IMR-90 (cell line): ENCODE data around the gene CAST. TPM values are rescaled to one million over a fixed set of nuclear protein-coding genes. Genes with fewer than 3 reads are reported as not detected.

Source experiments
- ATAC-seq: fragments of 200-7000 bp; cut with Tn5 transposase; 2 replicates; pipeline ENCODE4 v1.9.1; 2020; ENCODE audit warnings: low read depth, mild to moderate bottlenecking, moderate library complexity
- BruUV-seq: library from RNA; stranded (reverse); fragments of 400-500 nt; replicated peaks from 2 replicates; lab custom pipeline; 2021; lab: Mats Ljungman, UMichigan
- CTCF ChIA-PET: fragments of 300-600 bp; formaldehyde crosslinking; extraction: SDS; loops from one replicate; lab custom pipeline; 2021; ENCODE audit warnings: antibody characterized with exemption; lab: Yijun Ruan, JAX
- POLR2A ChIA-PET: fragments of 300-600 bp; sonication (Branson Sonifier 250); formaldehyde crosslinking; loops from one replicate; lab custom pipeline; 2022; ENCODE audit warnings: antibody characterized with exemption; ENCODE audit not compliant: unreplicated experiment; lab: Charles Lee
- DNase-seq: peaks from one replicate; pipeline ENCODE4 v3.0.0; 2013
- H2AFZ ChIP-seq: replicated peaks from 2 replicates; pipeline ENCODE3; 2013; ENCODE audit warnings: low read length, mild to moderate bottlenecking; ENCODE audit not compliant: poor library complexity
- H2AK5ac ChIP-seq: 2 replicates; pipeline ENCODE4 v1.6.1; 2013; ENCODE audit warnings: low read depth, low read length, inconsistent platforms
- H2AK9ac ChIP-seq: replicated peaks from 2 replicates; pipeline ENCODE3; 2013; ENCODE audit warnings: mild to moderate bottlenecking, low read depth, low read length, moderate library complexity; ENCODE audit not compliant: poor library complexity
- H2BK120ac ChIP-seq: 2 replicates; pipeline ENCODE4 v1.6.1; 2013; ENCODE audit warnings: low read depth, low read length, inconsistent platforms
- H2BK15ac ChIP-seq: 3 replicates; pipeline ENCODE4 v1.6.1; 2013; ENCODE audit warnings: low read depth, low read length, inconsistent platforms
- H2BK20ac ChIP-seq: 2 replicates; pipeline ENCODE4 v1.6.1; 2013; ENCODE audit warnings: low read depth, mild to moderate bottlenecking, inconsistent platforms, low read length, moderate library complexity
- H2BK5ac ChIP-seq: 2 replicates; pipeline ENCODE4 v1.6.1; 2013; ENCODE audit warnings: mild to moderate bottlenecking, low read depth, low read length, inconsistent platforms; ENCODE audit not compliant: poor library complexity, severe bottlenecking
- H3K14ac ChIP-seq: replicated peaks from 2 replicates; pipeline ENCODE4 v1.6.1; 2013; ENCODE audit warnings: low read depth, low read length, inconsistent platforms
- H3K18ac ChIP-seq: 2 replicates; pipeline ENCODE4 v1.6.1; 2013; ENCODE audit warnings: low read depth, low read length, control low read depth
- H3K23ac ChIP-seq: 2 replicates; pipeline ENCODE4 v1.6.1; 2013; ENCODE audit warnings: low read depth, low read length, inconsistent platforms
- H3K27ac ChIP-seq: 2 replicates; pipeline ENCODE4 v1.5.1; 2013; ENCODE audit warnings: mild to moderate bottlenecking, control low read depth, low read length; ENCODE audit not compliant: insufficient read depth
- H3K27me3 ChIP-seq: 2 replicates; pipeline ENCODE4 v1.6.1; 2013; ENCODE audit warnings: low read length; ENCODE audit not compliant: control insufficient read depth, insufficient read depth
- H3K36me3 ChIP-seq: 2 replicates; pipeline ENCODE4 v1.6.1; 2013; ENCODE audit warnings: low read length, mixed read lengths; ENCODE audit not compliant: control insufficient read depth, insufficient read depth
- H3K4ac ChIP-seq: 2 replicates; pipeline ENCODE4 v1.6.1; 2013; ENCODE audit warnings: low read depth, low read length, inconsistent platforms
- H3K4me1 ChIP-seq: 2 replicates; pipeline ENCODE4 v1.6.1; 2013; ENCODE audit warnings: low read length, mixed read lengths; ENCODE audit not compliant: control insufficient read depth, insufficient read depth
- H3K4me2 ChIP-seq: 2 replicates; pipeline ENCODE4 v1.6.1; 2013; ENCODE audit warnings: low read depth, mild to moderate bottlenecking, control low read depth, low read length, moderate library complexity
- H3K4me3 ChIP-seq: 2 replicates; pipeline ENCODE4 v1.5.1; 2013; ENCODE audit warnings: low read depth, mild to moderate bottlenecking, control low read depth, low read length, moderate library complexity; ENCODE audit not compliant: insufficient read depth
- H3K56ac ChIP-seq: 2 replicates; pipeline ENCODE4 v1.6.1; 2013; ENCODE audit warnings: low read length, inconsistent platforms; ENCODE audit not compliant: insufficient read depth; ENCODE audit errors: extremely low read depth
- H3K79me1 ChIP-seq, 2 experiments: 2 replicates each; pipeline ENCODE4 v1.6.1; 2013; ENCODE audit warnings: low read length in 2 of 2, inconsistent platforms in 1 of 2, low read depth in 1 of 2
- H3K9ac ChIP-seq: 2 replicates; pipeline ENCODE4 v1.6.1; 2013; ENCODE audit warnings: low read depth, low read length, control low read depth
- H3K9me1 ChIP-seq: 2 replicates; pipeline ENCODE4 v1.6.1; 2013; ENCODE audit warnings: low read length, inconsistent platforms; ENCODE audit not compliant: insufficient read depth
- H3K9me3 ChIP-seq: 2 replicates; pipeline ENCODE4 v1.6.1; 2013; ENCODE audit warnings: low read length; ENCODE audit not compliant: control insufficient read depth, insufficient read depth
- H4K20me1 ChIP-seq: 2 replicates; pipeline ENCODE4 v1.6.1; 2013; ENCODE audit warnings: low read length, inconsistent platforms; ENCODE audit not compliant: insufficient read depth
- H4K5ac ChIP-seq: 2 replicates; pipeline ENCODE4 v1.6.1; 2013; ENCODE audit warnings: mild to moderate bottlenecking, low read depth, low read length, control low read depth
- H4K8ac ChIP-seq, 2 experiments: 2 replicates each; pipeline ENCODE4 v1.6.1; 2013; ENCODE audit warnings: low read depth in 2 of 2, low read length in 2 of 2, control low read depth in 1 of 2, inconsistent platforms in 1 of 2
- H4K91ac ChIP-seq: 2 replicates; pipeline ENCODE4 v1.6.1; 2013; ENCODE audit warnings: low read depth, low read length, inconsistent platforms; ENCODE audit not compliant: insufficient read depth
- BHLHE40 ChIP-seq: fragments of 150-350 bp; IDR thresholded peaks from 2 replicates; pipeline ENCODE4 v1.6.1; 2016; ENCODE audit warnings: mild to moderate bottlenecking, low read depth, low read length
- CEBPB ChIP-seq: IDR thresholded peaks from 2 replicates; pipeline ENCODE4 v1.6.1; 2012; ENCODE audit warnings: low read depth, low read length, improper control_type of control experiment
- CHD1 ChIP-seq: IDR thresholded peaks from 2 replicates; pipeline ENCODE4 v1.6.1; 2012; ENCODE audit warnings: low read depth, low read length, improper control_type of control experiment
- FOS ChIP-seq: fragments of 150-350 bp; IDR thresholded peaks from 2 replicates; pipeline ENCODE4 v1.6.1; 2016; ENCODE audit warnings: low read depth, low read length
- MAFK ChIP-seq: IDR thresholded peaks from 2 replicates; pipeline ENCODE4 v1.6.1; 2012; ENCODE audit warnings: low read depth, low read length, improper control_type of control experiment
- MAZ ChIP-seq: IDR thresholded peaks from 2 replicates; pipeline ENCODE4 v1.6.1; 2012; ENCODE audit warnings: low read depth, mild to moderate bottlenecking, low read length, improper control_type of control experiment, moderate library complexity, borderline replicate concordance
- MXI1 ChIP-seq: IDR thresholded peaks from 2 replicates; pipeline ENCODE4 v1.6.1; 2012; ENCODE audit warnings: low read depth, mild to moderate bottlenecking, low read length, moderate library complexity, borderline replicate concordance
- NFE2L2 ChIP-seq: fragments of 150-350 bp; IDR thresholded peaks from 2 replicates; pipeline ENCODE4 v1.6.1; 2016; ENCODE audit warnings: low read depth, mild to moderate bottlenecking, low read length
- POLR2A ChIP-seq: IDR thresholded peaks from 2 replicates; pipeline ENCODE4 v1.6.1; 2012; ENCODE audit warnings: mild to moderate bottlenecking, low read depth, low read length
- RAD21 ChIP-seq: IDR thresholded peaks from 2 replicates; pipeline ENCODE4 v1.6.1; 2012; ENCODE audit warnings: low read length, improper control_type of control experiment
- RCOR1 ChIP-seq: IDR thresholded peaks from 2 replicates; pipeline ENCODE4 v1.6.1; 2012; ENCODE audit warnings: mild to moderate bottlenecking, low read length, improper control_type of control experiment; ENCODE audit not compliant: insufficient replicate concordance
- RFX5 ChIP-seq: IDR thresholded peaks from 2 replicates; pipeline ENCODE4 v1.8.0; 2012; ENCODE audit warnings: low read depth, mild to moderate bottlenecking, low read length, moderate library complexity
- SMC3 ChIP-seq: fragments of 150-350 bp; IDR thresholded peaks from 2 replicates; pipeline ENCODE4 v1.6.1; 2016; ENCODE audit warnings: low read depth, mild to moderate bottlenecking, antibody characterized with exemption, low read length, moderate library complexity
- USF2 ChIP-seq: fragments of 150-350 bp; IDR thresholded peaks from 2 replicates; pipeline ENCODE4 v1.6.1; 2017; ENCODE audit warnings: mild to moderate bottlenecking, antibody characterized with exemption, low read length, low read depth
- whole genome bisulfite sequencing, 2 experiments: methylation state at CpG; one replicate each; pipeline versions ENCODE4 v1.1.5 to v1.1.7; 2013; ENCODE audit warnings: missing lambda C conversion rate in 2 of 2; ENCODE audit not compliant: insufficient read length in 1 of 2; ENCODE audit errors: extremely low coverage in 2 of 2; 5-methylcytosine and 5-hydroxymethylcytosine counted together
- dilution Hi-C: fragments of 300-500 bp; cut with HindIII; formaldehyde crosslinking; loops from one replicate; pipeline ENCODE4 v1.14.3; 2018; ENCODE audit warnings: low sequenced_read_pairs; ENCODE audit not compliant: unreplicated experiment
- in situ Hi-C: fragments of 300-500 bp; cut with MboI; formaldehyde crosslinking; loops from 3 replicates; pipeline ENCODE4 v1.14.3; 2019; ENCODE audit warnings: low sequenced_read_pairs, inconsistent platforms, mixed read lengths
- intact Hi-C: fragments of 100-400 bp; cut with micrococcal nuclease; formaldehyde crosslinking; loops from 2 replicates; pipeline ENCODE4 v1.10.0; 2022
- polyA plus RNA-seq, 3 experiments: library from polyadenylated mRNA; depleted of rRNA; stranded (reverse); fragments of >200 nt; gene quantifications; 2 replicates each; pipeline ENCODE4 v1.2.3, GENCODE V29; 2012; ENCODE audit warnings: low replicate concordance in 1 of 3
- total RNA-seq: library from RNA; depleted of rRNA; stranded (reverse); fragments of >200 nt; gene quantifications from 2 replicates; pipeline ENCODE4 v1.2.3, GENCODE V29; 2012
- TF ChIP-seq, protein P1 (sequence below): fragments of 150-350 bp; IDR thresholded peaks from 2 replicates; pipeline ENCODE4 v1.6.1; 2016; ENCODE audit warnings: low read depth, mild to moderate bottlenecking, low read length, moderate library complexity, borderline replicate concordance

Gene CAST
- total and polyA plus RNA-seq, 2 of the 4 experiments (the other 2 are of a cell fraction), result 91.3 to 128 TPM

GRCh38 chr5:96822686-96823459 is 160.7 kb downstream of the CAST start:
- H2BK120ac ChIP-seq, result no peak overlapping the region; the same call in 1 of the 2 replicates
- peak overlapping the region; percentile 14; the same call in 1 of the 2 replicates for H4K91ac ChIP-seq
- no peak overlapping the region for H2BK5ac ChIP-seq
- H4K20me1 ChIP-seq, result no peaks in the 10 kb centered on the region
- peak overlapping the region; percentile 1; the same call in 1 of the 2 replicates for H3K4ac ChIP-seq
- no peak overlapping the region for H3K4me3 ChIP-seq
- no peaks in the 10 kb centered on the region for H3K27me3 ChIP-seq
- no peak overlapping the region for H4K5ac ChIP-seq
- no peak overlapping the region for H3K23ac ChIP-seq
- H3K18ac ChIP-seq, result no peak overlapping the region
- 100% methylated on average over 2 of the region's 6 CpGs; no CpG with 5 or more reads in 1 of the 2 experiments for WGBS, 2 experiments
- peak overlapping the region; percentile 29; the same call in 1 of the 2 replicates for H2AK5ac ChIP-seq
- POLR2A ChIA-PET, result no interaction called here
- DNase-seq (no peak), ATAC-seq (no peak)
- peak overlapping the region; percentile 38; the same call in 1 of the 2 replicates for H2BK20ac ChIP-seq
- no peaks in the 10 kb centered on the region for H3K9me3 ChIP-seq
- dilution Hi-C loops, result no loop called here
- BruUV-seq, result no TSS peak
- no peak overlapping the region for H2AFZ ChIP-seq
- H3K9ac ChIP-seq, result no peak overlapping the region
- no peak overlapping the region for H4K8ac ChIP-seq
- intact Hi-C loops, result no loop called here
- CTCF ChIA-PET, result no interaction called here
- in situ Hi-C loops, result no loop called here
- H3K27ac ChIP-seq, result no peak overlapping the region
- no peak overlapping the region for H2AK9ac ChIP-seq
- no peak overlapping the region for H3K4me2 ChIP-seq
- H3K14ac ChIP-seq, result no peak overlapping the region
- H3K4me1 ChIP-seq, result peaks cover 10% of the 10 kb centered on the region
- H2BK15ac ChIP-seq, result 0 out of 3 replicates have a peak overlapping the region, but pooled peaks have one; percentile 59
- no peak overlapping the region for H3K56ac ChIP-seq
- H3K36me3 ChIP-seq, result no peaks in the 10 kb centered on the region
- H3K9me1 ChIP-seq, result peaks cover 6% of the 10 kb centered on the region; the same call in 1 of the 2 replicates
- H3K79me1 ChIP-seq, result no peaks in the 10 kb centered on the region
- TF ChIP-seq CHD1, result no peak
- TF ChIP-seq FOS, result no peak
- no peak for TF ChIP-seq SMC3
- no peak for TF ChIP-seq MAZ
- no peak for TF ChIP-seq BHLHE40
- TF ChIP-seq, protein P1, sequence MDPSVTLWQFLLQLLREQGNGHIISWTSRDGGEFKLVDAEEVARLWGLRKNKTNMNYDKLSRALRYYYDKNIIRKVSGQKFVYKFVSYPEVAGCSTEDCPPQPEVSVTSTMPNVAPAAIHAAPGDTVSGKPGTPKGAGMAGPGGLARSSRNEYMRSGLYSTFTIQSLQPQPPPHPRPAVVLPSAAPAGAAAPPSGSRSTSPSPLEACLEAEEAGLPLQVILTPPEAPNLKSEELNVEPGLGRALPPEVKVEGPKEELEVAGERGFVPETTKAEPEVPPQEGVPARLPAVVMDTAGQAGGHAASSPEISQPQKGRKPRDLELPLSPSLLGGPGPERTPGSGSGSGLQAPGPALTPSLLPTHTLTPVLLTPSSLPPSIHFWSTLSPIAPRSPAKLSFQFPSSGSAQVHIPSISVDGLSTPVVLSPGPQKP, result no peak
- TF ChIP-seq NFE2L2, result no peak
- no peak for TF ChIP-seq RAD21
- no peak for TF ChIP-seq RCOR1
- TF ChIP-seq POLR2A, result no peak
- TF ChIP-seq MXI1, result no peak
- no peak for TF ChIP-seq CEBPB
- no peak for TF ChIP-seq RFX5
- TF ChIP-seq MAFK, result no peak
- no peak for TF ChIP-seq USF2
